ENCODE data around the gene OSTF1.

Gene OSTF1

DNA sequence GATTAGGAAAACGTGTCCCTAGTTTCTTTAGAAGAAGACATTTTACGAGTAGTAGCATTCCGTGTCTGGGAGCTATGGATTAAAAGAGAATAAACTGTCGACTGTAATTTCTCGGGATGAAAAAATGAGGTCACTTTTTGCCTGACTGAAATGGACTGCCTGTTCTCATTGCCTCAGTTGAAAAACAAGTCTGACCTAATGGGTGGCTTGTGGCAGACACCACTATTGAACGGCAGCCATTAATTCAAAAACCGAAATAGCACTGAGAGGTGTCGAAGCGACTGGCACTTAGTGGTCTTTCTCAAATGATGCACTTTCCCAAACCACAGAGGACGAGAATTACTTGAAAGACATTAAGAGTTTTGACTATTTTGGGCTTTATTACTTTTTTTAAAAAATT lies 35.4 kb downstream of the OSTF1 start:
- DNase-seq, result no peak

DNA sequence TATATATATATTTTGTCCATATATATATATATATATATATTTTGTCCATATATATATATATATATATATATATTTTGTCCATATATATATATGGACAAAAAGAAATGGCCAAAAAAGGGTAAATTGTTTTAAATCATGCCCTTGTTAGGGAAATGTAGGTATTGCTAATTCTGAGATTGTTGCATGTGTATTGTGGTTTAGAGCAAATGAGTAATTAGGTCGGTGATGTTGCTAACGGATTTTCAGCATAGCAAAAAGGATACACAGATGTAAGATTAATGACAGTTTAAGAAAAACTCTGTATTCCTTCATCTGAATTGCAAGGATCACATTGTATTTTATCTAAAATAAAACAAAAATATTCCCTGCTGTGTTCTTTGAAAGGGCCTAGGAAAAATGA lies 40.2 kb downstream of the OSTF1 start:
- DNase-seq, result no peak

DNA sequence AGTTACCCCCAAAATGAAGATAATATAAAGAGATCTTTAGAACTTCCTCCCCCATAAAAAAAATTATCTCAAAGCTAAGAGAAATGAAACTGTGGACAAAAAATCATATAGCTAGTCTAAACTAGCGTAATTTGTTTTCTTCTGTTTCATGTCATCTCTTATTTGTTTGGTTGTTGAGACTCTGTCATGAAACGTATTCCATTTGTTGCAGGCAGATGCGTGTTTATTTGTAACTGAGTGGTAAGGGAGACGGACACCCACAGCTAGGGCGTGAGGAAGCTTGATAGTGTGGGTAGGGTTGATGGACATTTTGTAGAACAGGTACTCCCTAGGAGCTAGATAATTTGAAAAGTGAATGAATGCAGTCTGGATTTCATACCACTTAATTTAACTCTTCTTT lies 41.9 kb downstream of the OSTF1 start:
- DNase-seq, result no peak

DNA sequence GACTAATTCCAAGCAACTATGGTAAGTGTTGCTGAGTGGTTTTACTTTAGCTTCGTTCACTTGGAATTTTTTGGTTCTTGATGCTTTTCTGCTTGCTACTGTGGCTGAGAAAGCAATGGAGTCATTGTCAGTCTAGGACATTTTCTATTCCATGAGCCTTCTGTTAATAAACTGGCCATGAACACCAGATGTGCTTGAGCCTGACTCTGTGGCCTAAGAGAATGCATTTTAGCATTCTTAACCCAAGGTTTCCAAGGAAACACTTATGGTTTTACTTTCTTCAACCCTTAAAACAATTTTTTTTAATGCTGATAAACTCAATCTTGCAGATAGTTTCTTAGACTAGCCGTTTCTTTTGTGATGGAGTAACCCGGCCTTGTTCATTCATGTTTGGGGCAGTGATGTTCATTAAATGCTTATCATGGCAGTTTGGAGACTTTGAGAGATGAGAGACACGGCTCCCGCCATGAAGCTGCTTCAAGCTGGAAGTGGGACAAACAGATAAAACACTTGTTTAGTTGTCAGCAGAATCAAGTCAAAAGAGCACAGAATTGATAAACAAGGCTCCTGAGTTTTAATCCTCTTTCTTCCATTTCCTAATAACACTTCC lies 42.4 kb downstream of the OSTF1 start:
- no peak for DNase-seq

DNA sequence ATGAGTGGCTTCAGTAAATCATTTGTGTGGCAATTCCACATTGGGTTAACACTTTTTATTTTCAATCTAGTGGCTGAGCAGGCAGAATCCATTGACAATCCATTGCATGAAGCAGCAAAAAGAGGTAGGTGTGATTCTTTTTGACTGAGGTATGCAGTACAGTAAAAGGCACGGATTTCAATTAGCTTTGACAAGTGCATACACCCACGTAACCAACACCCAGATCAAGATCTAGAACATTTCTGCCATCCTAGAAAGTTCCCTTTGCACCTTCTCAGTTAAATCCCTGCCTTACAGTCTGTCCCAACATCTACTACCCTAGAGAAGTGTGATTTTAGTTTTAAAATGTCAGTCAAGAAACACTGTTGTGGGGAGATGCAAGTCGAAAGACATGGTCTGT lies 43.4 kb downstream of the OSTF1 start:
- no peak for DNase-seq

DNA sequence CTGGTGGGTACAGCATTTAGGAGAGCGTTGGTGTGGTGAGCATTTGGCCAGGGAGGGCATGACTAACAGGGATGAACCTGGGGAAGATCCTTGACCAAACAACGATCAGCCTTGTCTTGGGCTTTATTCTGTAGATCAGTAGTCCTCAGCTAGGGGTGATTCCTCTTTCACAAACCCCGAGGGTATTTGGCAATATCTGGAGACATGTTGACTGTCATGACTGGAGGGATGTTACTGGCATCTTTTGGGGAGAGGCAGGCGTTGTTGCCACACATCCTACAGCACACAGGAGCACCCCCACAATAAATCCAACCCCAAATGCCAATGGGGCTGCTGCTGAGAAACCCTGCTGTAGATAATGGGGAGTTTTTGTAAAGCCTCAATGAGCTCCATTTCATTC lies 43.9 kb downstream of the OSTF1 start:
- DNase-seq, result no peak

DNA sequence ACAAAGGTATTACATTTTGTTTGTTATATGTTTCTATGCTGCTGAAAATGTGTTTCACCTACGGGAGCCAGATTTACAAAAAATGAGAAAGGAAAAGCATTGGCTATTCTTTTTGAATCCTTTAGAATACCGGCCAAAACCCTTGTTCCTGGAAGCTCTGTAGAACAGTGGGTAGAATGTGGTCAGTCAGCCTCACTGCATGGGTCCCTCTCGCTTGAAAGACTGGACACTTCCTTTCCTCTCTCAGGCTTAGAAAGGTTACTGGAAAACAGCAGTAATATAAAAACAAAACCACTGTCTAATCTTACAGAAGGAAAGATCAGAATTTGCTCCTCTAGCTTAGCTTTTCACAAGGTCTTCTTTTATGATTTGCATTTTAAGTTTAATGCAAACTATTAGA lies 45.1 kb downstream of the OSTF1 start:
- no peak for DNase-seq

DNA sequence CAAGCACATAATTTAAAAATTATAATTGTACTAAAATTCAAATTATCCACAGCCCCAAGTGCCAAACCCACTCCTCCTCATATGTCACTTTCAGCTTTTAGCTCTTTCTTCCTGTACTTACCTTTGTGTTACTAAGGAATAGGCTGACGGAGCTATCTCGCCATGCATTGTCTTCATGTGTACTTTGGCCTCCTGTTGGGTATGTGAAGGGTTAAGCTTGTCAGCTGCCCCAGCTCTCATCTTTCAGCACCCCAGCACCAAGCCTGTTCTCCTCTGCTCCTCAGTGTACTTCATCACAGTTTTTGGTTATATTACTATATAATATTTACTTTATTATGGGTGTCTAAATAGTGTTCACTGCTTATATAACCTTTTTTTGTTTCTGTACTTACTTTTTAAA lies 46.2 kb downstream of the OSTF1 start:
- no peak for DNase-seq

DNA sequence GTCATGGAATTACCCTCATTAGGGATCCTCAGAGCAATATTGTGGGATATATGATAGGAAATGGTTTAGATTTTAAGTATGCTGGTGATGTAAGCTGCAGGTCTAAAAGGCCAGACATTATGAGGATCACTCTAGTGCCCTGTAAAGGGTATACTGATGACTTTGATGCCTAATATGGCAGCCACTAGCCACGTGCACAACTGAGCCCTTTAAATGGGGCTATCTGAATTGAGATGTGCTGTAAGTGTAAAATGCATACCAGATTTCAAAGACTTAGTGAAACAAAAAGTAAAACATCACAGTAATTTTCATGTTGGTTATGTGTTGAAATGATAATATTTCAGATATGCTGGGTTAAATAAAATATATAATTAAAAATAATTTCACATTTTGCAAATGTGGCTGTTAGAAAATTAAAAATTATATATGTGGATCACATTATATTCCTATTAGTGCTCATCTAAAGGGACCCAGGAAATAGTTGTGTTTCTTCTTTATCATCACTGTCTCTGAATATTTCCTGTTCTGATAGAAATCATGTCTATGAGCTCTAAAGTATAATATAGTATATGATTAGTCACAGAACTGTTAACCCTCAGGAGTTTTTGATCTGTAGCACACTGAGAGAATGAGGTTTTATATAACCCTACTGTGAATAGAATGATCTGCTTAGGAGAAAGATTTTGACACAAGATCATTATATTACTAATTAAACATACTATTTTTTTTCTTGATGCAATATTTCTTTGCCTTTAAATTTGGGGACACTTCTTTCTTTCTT lies 50.1 kb downstream of the OSTF1 start:
- DNase-seq, result no peak

DNA sequence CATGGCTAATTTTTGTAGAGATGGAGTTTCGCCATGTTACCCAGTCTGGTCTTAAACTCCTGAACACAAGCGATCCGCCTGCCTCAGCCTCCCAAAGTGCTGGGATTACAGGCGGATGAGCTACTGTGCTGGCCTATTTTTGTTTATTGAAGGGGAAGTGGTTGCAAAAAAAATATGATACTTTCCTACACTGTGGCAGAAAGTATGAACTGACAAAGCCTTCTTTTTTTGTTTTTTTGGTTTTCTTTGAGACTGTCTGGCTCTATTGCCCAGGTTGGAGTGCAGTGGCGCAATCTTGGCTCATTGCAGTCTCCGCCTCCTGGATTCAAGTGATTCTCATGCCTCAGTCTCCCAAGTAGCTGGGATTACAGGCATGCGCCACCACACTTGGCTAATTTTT lies 50.9 kb downstream of the OSTF1 start:
- DNase-seq, result no peak

DNA sequence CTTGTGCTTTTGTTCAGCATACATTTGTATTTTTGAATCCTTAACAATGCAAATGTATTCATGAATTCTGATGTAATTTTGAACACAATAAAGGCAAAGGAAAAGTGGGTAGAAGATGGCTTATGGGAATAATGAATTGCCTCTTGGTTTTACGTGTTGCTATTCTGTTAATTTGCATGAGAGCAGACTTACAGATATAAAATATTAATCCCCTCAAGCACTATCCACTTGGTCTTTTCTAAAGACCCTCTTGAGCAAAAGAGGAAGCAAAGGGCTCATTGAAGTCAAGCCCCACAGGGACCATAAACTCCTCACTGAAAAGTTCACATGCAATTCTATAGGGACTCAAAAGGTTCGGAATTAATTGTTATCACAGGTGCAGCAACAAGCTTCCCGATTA lies 51.9 kb downstream of the OSTF1 start:
- DNase-seq, result no peak

DNA sequence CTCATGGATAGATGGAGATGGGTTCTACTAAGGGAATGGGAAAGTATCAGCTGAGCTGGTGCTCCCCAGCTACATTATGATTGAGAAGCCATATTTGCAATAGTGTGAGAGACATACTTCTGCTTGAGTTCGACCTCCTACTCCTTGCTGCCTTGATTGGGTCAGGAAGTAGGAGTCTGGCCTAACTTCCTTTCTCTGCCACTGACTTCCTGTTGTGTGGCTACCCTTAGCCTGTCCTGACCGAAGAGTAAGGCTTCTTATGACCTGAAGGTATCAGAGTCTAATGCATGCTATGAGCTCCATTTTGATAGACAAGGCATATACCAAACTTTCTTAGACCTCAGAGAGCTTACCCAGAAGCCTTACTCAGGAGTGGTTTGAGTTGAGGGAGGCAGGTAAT lies 53.9 kb downstream of the OSTF1 start:
- DNase-seq, result no peak

DNA sequence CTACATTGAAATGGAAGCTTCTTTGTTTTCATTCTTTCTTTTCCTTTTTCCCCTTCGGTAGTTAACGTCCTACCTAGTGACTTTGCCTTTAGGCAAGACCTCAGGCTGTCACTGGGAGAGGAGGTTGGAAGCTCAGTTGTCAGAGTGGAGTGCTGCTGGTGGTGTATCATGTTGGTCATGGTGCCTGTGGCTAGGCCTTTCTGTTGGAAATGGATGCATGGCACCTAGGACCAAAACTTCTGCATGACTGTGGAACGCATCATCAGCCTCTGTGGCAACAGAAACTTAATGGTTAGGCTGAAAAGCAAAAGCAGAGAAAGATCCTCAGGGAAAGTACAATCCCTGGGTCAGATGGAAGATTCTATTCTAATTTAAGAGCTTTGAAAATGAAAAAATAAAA lies 57.9 kb downstream of the OSTF1 start:
- no peak for DNase-seq

DNA sequence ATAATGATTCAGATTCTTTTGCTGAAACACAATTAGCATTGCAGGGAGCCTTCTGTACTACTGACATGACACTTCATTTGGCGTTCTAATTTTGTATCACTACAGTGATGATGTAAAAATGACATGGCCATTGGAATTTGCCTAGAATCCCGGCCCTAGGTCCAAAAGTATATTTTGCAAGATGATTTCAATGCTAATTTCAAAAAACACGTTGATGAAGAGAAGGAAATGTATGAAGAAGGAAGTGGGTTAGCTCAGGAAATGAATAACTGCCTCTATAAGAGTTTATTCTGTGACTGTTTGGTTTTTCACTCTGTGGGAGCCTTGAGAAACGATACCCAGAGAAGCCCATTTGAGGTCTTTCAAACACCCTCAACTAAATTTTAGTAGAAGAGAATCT lies 59.3 kb downstream of the OSTF1 start:
- peak in 3 of 6 experiments; percentile 24 to 44 (median 36) for DNase-seq

DNA sequence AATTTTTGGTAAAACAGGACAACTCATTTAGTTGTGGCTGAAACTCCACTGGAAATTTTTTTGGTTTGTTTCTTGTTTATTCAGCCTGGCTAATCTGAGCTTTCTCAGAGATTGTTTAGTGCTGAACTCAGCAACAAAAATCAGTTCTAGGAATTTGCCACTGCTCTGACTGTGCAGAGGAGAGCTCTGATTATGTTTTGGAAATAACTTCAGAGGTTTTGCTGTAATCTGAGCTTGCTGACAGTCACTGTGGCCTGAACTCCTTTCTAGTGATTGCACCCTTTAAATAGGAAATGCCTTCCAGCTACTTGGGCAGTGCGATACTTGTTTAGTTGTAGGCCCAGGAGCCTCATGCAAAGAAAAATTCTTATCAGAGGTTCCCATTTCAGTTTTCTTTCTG lies 60.2 kb downstream of the OSTF1 start:
- peak in 2 of 6 experiments; percentile 4 to 12 for DNase-seq

DNA sequence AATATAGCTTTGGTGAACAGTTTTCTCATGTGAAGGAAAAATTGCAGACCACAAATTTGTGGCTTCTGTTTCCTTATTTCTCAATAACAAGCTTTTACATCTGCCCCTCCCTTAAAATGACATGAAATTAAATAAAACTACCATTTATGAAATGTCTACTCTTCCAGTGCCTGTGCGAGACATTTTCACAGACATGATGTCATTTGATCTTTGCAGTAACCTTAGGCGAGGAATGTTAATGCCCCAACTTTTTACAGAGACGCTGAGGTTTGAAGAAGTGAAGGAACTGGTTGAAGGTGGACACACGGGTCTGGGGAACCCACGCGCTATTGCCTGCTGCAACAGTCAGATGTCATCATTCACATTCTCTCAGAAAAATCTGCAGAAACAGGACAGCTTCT lies 61.5 kb downstream of the OSTF1 start:
- DNase-seq, result peak in 1 of 6 experiments; percentile 19

DNA sequence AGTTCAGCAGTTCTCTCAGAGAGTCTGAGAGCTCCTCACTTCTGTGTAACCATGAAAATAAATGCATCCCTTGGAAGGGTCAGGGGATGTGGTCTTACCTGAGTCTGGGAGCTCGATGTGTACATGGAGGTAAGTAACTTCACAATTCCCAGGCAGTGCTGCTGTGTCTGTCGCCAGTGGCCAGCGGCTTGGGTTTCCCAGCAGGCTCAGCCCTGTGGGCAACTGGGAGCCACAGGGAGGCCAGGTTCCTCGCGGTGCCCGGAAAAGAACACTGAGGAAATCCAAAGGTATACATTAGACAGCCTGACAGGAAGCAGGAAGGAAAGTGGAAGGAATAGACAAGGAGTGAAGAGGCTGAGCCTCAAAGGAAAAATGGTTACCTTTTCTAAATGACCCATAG lies 62.2 kb downstream of the OSTF1 start:
- DNase-seq, result no peak

DNA sequence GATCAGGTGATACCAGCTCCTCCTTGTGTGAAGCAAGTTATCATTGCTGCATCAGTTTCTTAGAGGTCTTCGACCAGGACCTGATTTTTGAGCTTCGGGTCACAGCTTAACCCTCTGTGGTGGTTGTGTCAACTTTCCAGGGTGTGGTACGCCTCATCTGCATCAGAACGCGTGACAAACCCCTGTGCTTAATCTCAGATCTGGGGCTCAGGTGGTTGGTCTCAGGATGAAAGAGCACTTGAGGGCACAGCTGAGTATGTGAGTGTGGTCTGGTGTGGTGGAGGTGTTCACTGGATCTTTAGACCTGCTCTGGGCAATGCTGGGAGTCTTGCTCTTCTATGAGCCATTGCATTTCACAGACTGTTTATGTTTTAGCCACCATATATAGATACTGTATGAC lies 64.1 kb downstream of the OSTF1 start:
- peak in 2 of 6 experiments; percentile 8 to 18 for DNase-seq

DNA sequence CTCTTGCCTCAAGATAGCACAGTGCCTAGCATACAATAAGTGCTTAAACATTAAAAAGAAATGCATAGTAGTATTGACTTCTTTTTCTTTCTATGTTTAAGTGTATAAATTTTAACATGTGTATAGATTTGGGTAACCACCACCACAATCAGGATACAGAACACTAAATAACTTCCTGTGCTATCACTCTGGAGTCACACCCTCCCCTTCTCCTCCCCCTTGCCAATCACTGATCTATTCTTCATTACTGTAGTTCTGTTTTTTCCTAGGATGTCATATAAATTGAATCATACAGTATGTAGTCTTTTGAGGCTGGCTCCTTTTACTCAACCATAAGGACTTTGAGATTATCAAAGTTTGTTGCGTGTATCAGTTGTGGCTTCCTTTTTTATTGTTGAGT lies 68.5 kb downstream of the OSTF1 start:
- DNase-seq, result no peak

DNA sequence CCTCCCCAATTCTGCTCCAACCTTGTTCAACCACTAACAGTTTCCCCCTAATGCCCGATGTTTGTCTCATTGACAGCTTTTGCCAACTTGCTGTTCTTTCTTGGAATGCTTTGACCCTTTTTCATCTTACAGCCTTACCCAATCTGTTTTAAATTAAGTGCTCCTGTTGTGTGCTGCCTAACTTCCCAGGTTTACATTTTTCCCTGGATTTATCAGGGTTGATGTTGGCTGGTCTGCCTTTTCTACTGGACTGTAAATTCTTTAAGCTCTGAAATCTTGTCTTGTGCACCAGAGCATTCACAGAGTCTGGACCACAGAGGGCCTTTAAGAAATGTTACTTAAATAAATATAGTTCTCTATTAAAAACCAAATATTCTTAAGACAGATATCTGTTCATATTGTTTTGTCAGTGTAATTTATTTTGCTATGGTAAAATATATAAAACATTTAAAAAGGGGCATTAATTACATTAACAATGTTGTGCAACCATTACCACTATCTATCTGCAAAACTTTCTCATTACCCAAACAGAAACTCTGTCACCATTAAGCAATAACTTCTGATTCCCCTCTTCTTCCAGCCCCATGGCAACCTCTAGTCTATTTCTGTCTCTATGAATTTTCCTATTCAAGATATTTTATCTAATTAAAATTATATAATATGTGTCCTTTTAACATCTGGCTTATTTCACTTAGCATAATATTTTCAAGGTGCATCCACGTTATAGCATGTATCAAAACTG lies 73.0 kb downstream of the OSTF1 start:
- DNase-seq, result no peak

DNA sequence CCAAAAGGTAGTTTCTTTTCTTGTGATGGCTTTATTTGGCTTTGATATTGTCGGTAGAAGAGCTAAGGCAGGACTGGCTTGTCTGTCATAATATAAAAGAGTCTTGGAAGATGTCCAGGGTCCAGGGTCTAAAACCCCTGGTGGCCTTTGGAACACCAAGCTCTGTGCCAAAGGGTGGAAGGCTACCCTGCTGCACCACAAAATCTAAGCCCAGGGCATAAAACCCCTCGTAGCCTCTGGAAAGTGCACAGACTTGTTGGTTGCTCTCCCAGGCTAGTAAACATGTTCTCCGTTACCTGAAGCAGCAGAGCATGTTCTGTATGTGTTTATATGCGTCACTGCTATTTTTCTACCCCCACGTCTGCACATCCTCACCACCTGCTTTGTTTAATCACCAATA lies 75.5 kb downstream of the OSTF1 start:
- no peak for DNase-seq

DNA sequence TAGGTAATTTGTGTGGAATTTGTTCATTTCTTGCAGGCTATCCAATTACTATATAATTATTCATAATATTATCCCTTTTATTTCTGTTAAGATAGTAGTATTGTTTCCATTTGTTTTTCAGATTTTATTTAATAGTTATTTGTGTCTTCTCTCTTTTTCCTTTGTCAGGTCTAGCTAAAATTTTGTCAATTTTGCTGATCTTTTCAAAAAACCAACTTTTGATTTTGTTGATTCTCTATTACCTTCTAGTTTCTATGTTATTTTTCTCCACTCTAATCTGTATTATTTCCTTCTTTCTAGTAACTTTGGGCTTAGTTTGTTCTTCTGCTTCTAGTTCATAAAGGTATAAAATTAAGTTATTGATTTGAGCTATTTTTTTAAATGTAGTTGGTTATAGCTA lies 76.3 kb downstream of the OSTF1 start:
- DNase-seq, result no peak

DNA sequence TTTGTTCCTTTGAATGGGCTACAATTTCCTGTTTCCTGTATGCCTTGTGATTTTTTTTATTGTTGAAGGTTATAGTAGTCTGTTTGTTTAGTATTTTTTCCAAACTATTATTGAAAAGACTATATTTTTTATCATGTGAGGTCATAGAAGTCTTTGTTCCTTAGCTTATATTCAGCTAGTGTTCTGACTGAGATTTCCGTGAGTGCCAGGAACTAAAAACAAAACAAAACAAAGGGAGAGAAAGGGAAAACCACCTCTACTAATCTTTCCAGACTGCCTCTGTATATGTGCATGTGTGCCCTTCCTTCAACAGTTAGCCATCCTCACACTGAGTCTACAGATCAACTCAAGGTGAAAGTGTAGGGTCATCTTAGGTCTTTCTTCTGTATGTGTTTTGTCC lies 79.0 kb downstream of the OSTF1 start:
- DNase-seq, result no peak

Measured in stimulated activated naive CD4-positive, alpha-beta T cell (primary cell).